CD4-positive, alpha-beta T cell treated with Interleukin-21 for 1 hour (primary cell): ENCODE measurements around the gene GDPD4.

ENCODE experiments used
- DNase-seq: peaks from one replicate; pipeline ENCODE4 v3.0.0-alpha.2; 2020

Gene GDPD4

DNA sequence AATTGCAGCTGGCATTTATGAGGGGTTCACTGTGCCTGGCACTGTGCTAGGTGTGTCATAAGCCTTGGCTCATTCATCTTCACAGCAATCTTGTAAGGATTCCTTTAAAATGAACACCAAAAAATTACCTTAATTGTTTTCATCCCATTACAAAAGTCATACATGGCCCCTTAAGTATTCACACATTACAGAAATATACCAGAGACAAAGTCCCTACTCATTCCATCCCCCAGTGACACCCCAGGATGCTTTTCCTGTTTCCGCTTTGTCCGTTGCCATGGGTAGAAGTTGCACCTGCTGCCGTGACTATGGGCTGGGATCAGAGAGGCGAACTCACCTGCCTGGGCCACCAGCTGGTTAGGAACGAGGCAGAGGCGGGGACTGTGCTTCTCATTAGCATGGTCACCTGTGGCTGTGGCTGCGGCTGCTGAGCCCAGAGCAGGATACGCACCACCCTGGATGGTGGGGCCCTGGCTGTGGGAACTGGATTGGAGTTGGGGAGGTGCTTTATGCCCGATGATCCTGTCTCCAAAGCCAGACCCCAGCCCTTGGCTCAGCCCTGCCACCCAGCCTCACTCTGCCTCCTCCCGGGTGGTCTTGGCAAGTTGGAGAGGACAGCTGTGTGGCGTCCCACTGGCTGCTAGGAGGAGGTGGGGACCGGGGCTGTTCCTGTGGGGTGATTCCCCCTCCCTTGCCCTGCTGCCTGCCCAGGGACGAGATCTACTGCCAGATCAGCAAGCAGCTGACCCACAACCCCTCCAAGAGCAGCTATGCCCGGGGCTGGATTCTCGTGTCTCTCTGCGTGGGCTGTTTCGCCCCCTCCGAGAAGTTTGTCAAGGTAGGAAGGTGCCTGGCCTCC, 112.6 kb downstream of the GDPD4 start:
- DNase-seq = no peak

DNA sequence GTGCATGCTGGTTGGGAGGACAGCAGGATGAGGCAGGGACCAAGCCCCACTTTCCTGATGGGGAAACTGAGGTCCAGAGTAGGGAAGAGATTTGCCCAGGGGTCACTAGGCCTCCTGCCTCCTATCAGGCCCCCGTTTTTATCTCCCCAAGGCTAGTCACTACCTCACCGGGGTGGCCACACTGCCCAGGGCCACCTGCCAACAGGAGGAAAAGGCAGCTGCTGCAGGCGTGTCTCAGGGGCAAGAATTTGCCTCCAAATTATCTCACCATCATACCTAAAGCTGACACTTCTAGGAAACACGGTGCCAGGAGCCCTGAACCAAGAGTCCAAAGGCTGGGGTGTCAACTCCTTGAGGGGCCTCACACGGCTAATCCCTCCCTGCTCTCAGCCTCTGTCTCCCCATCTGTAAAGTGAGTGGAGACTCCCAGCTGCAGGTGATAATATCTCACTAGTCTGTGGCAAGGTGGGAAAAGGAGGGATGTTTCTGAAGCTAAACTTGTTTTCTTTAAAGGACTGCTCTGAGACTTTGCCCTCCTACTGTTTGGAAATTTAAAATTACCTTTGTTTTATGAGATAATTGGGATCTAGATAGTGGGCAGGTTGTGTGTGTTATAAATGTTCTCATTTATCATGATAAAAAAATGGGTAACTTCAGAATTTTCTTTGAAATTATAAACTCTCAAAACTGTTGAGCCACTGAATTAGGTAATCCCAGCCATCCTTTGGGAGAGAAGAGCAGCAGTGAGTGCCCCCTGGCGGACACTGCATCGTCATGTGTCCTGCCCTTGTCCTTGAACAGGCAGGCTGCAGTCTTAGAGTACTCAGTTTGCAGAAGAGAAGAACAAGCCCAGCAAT, 113.5 kb downstream of the GDPD4 start:
- DNase-seq = peak; percentile 64

DNA sequence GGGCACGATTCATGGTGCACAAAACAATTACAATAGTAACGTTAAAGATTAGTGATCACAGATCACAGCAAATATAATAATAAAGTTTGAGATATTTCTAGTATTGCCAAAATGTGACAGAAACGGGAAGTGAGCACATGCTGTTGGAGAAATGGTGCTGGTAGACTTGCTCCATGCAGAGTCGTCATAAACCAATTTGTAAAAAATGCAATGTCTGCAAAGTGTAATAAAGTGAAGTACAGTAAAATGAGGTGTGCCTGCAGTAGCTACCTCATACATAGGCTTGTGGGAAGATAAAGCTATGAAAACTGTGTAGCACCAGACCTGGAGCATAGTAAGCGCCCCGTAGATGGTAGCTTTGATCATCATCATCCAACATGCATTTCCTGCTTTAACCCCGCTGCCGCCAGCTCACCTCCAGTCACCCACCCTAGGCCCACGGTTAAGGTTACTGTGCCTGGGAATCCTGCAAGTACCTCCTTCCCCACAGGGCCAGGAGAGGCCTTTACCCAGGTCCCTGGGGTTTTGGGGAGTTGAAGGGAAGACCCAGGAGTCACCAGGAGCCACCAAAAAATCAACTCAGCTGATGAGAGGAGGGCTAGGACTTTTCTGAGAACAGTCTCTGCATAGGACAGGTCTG, 114.3 kb downstream of the GDPD4 start:
- no peak for DNase-seq

DNA sequence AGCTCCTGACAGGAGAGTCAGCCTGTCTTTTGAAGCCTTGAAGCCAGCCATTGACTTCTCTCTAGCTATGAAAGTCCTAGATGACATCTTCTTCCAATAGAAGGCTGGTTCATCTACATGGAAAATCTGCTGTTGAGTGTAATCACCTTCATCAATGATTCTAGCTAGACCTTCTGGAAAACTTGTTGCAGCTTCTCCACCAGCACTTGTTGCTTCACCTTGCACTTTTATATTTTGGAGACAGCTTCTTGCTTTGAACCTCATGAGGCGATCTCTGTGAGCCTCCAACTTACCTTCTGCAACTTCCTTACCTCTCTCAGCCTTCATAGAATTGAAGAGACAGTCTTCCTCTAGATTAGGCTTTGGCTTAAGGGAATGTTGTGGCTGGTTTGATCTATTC, 115.2 kb downstream of the GDPD4 start:
- DNase-seq = no peak

DNA sequence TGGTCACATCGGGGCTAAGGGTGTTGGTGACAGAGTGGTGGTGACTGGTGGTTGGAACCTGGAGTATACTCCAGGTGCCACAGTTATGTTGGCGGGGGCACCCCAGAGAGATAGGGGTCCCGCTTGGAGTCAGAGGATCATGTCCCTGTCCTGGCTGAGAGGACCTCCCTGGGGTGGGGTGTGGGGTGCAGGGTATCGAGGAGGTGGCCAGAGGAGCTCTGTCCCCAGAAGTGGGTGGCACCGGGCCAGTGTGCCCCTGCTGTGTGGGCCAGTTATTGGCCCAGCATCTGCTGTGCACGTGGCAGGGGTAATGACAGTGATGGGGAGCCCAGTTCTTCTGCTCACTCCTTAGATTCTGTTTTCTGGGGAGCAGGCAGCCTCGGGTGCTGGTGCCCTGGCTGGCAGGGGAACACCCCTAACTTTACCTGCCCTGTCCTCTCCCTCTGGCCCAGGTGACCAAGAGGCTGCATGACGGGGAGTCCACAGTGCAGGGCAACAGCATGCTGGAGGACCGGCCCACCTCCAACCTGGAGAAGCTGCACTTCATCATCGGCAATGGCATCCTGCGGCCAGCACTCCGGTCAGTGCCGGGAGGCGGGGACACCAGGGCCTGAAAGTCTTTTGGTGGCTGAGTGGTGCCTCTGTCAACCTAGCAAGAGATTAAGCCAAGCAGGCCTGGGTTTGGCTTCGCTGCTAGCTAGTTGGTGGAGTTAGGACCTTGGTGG, 117.2 kb downstream of the GDPD4 start:
- no peak for DNase-seq

DNA sequence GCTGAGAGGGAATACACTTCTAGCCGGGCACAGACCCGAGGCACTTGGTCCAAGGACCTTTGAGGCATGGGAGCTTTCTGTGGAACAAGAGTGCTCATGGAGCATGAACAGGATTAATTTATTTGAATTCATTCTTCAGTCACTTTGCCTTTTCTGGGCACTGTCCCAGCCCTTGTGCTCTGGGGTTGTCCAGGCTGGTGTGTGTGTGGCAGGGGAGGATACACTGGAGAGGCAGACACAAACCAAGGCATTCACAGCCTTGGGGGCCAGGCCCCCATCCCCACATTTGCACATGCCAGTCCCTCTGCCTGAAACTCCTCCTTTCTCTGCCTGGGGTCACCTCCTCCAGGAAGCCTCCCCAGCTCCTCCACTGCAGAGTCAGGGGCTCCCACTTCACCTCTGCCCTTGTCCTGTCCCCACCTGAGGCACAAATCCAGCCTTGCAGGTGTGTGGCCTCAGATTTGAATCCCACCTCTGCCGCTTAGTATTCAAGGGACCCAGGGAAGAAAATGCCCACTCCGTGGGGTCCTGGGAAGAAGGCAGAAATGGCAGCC, 118.0 kb downstream of the GDPD4 start:
- no peak for DNase-seq

DNA sequence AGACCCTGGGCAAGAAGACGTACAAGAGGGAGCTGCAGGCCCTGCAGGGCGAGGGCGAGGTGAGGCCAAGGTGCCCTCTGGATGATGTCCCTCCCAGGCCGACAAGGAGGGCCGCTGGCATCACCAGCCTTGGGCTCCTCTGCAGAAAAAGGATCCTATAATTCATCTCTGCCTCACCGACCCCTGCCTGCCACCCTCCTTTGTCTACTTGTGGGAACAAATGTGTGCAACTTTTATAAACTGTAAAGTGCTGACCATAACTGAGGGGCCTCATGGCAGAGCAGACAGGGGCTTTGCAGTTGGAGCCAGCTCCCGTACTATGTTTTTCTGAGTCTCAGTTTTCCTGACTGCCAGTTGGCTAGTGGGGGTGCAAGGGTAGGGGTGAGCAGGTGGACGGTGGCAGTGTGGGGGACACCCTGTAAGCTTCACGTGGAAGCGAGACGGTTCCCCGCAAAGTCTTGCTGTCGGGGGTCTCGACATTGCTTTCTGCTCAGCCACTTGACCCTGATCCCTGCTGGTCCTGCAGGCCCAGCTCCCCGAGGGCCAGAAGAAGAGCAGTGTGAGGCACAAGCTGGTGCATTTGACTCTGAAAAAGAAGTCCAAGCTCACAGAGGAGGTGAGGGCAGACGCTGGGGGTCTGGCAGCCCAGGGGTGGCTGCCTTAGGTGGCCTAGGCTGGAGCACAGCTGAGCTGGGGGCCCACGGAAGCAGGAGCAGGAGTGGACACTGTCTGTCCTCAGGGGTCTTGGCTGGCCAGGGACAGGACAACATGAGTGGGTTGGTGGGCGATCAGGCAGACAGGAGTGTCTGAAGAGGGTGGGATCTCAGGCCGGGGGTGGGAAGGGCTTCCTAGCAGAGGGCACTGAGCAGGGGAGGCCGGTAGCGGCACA, 118.7 kb downstream of the GDPD4 start:
- DNase-seq = no peak

DNA sequence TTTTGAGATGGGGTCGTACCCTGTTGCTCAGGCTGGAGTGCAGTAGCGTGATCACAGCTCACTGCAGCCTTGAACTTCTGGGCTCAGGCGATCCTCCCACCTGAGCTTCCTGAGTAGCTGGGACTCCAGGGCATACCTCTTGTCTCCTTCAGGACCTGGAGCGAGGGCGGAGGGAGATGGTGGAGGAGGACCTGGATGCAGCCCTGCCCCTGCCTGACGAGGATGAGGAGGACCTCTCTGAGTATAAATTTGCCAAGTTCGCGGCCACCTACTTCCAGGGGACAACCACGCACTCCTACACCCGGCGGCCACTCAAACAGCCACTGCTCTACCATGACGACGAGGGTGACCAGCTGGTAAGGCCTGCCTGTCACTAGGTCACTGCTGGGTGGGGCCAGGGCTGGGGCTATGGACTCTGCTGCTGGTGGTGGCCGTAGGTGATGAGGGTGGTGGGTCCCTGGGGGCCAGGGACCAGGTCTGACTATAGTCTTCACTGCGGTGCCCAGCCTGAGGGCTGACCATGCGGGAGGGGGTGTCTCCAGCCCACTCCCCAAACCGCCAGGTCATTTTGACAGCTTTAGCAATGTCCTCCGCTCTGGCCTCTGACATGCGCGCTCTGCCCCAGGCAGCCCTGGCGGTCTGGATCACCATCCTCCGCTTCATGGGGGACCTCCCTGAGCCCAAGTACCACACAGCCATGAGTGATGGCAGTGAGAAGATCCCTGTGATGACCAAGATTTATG, 119.5 kb downstream of the GDPD4 start:
- DNase-seq = no peak

DNA sequence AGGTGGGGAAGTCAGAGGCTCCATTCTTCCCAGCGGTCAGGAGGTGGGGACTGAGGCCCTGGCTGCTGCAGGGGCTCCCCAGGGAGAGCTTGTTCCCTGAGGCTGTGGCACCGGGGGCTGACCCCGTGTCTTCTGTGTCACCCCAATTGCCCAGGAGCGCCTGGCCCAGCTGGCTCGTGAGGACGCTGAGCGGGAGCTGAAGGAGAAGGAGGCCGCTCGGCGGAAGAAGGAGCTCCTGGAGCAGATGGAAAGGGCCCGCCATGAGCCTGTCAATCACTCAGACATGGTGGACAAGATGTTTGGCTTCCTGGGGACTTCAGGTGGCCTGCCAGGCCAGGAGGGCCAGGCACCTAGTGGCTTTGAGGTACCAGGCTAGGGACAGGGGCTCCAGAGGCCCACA, 120.3 kb downstream of the GDPD4 start:
- no peak for DNase-seq

DNA sequence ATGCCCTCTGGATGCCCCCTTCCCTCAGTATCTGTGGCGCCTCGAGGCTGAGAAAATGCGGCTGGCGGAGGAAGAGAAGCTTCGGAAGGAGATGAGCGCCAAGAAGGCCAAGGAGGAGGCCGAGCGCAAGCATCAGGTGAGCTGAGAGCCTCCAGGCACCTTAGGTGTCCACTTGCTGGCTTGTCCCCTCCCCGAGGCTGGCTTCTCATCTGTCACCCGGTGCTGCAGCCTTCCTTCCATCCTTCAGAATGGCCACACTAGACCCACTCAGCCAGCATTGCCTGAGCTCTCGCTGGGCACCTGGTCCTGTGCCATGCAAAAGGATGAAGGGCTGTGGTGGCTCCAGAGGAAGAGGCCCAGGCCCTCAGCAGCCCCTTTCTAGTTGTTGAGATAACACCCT, 121.1 kb downstream of the GDPD4 start:
- DNase-seq = no peak

DNA sequence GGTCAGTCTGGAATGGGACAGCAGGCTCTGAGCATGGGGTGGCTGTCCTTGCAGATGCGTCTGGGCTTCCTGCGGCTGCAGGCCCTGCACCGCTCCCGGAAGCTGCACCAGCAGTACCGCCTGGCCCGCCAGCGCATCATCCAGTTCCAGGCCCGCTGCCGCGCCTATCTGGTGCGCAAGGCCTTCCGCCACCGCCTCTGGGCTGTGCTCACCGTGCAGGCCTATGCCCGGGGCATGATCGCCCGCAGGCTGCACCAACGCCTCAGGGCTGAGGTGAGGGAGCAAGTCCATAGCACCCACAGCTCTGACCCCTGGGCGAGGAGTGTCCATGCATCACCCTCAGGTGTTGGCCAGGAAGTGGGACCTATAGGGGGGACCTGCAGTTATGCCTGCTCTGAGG, 121.8 kb downstream of the GDPD4 start:
- no peak for DNase-seq

DNA sequence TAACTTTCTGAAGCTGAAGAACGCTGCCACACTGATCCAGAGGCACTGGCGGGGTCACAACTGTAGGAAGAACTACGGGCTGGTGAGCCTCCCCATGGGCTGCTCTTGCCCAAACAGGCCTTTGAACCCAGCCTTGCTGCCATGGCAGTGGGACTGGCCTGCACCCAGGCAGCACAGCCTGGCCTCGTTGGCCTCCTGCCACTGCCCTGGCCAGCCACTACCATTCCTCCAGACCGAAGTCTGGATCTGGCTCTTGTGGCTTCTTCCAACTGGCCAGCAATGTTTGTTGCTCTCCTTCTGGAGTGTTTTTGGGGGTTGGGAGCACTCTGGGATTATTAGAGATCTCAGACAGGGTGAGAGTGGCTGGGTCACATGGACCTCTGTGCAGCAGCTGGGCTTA, 122.4 kb downstream of the GDPD4 start:
- no peak for DNase-seq

DNA sequence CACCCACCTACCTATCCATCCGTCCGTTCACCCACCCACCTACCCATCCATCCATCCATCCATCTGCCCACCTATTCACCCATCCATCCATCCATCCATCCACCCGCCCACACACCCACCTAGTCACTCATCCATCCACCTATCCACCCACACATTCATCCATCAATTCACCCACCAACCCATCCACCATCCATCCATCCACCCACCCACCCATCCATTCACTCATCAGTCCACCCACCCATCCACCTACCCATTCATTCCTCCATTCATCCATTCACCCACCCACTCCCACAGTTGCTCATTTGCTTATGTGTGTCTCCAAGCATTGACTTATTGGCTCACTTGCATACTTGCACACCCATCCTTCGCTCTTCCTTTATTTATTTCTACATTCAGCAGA, 123.3 kb downstream of the GDPD4 start:
- DNase-seq = no peak

DNA sequence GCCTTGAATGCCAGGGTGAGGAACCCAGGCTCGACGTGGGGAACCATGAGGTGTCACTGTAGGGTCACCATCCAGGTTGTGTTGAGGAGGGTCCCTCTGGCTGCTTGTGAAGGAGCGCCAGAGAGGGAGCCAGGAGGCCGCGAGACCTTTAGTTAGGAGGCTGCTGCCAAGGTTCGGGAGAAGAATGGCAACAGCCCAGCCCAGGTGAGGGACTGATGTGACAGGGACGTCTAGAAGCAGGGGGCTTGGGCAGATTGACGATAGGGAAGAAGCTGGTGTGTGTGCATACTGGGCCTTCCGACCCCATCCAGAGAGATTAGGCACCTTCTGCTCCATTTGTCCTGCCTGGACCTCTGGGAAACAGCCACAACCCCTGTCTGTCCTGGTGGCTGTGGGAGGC, 124.5 kb downstream of the GDPD4 start:
- DNase-seq = no peak

DNA sequence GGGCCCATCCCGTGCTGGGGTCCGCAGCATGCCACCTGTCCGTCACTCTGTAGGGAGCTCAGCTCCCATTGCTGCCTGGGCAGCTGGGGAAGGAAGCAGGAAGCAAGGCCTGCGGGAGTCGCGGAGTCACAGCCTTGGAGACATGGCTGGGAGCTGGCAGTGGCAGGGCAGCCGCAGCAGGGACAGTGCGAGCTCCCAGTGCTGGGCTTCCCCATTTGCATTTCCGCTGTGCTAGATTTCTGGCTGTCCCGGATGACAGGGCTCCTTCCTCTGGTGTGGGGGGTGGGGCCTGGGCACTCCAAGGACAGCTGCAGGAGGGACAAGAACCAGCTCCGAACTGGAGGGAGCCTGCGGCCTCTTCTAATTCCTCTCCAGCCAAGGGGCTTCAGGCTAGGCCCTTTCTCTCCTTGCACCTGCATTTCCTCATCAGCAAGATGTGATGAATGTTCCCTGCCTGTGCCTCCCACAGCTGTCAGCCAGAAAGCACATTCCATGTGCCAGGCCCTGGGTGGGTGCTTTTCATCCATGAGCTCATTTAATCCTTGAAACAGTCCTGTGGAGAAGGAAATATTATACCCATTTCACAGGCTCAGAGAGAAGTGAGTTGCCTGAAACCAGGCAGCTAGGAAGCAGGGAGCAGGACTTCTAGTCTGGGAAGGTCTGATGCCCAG, 125.5 kb downstream of the GDPD4 start:
- no peak for DNase-seq

DNA sequence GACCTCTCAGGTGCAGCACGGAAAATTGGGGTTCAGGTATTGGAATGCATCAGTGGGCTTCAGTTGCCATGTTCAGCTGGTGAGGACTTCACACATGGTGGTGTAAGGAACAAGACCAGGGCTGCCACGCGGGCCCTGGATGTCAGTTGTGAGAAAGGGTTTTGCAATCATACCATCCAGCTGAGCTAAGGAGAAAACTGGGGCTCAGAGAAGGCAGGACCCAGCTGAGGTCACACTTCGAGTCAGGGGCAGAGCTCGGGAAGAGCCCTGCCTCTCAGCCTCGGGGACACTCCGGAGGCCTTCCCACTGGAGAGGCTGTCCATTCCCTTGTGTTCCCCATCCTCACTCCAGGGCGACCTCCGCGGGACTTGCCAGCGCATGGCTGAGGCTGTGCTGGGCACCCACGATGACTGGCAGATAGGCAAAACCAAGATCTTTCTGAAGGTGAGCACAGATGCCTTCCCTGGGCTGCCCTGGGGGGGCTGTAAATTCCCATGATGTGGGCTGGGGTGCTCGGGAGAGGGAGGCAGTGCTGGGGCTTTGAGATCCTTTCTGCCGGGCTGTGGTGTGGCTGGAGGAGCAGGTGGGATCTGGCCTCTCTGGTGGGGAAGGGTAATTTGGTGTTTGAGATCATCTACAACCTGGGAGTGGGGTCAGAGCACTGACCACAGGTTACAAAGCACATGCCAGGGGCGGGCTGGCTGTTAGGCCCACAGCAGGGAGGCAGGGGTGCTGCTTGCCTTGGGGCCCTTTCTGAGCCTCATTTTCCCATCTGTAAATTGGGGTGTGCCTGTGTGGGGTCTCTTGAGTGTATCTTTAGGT, 126.3 kb downstream of the GDPD4 start:
- no peak for DNase-seq

DNA sequence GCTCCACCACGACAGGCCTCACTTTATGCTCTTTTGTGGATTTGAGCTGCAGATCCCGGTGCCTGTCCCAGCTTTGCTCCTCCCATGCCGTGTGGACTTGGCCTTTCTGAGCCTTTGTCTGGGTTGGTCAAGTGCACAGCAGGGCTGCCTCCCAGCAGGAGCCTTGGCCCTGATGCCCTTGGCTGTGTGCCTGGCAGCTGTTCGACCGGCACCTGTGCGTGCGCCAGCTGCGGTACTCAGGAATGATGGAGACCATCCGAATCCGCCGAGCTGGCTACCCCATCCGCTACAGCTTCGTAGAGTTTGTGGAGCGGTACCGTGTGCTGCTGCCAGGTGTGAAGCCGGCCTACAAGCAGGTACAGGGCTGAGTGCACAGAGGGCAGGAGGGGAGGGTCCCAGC, 126.9 kb downstream of the GDPD4 start:
- DNase-seq = no peak

DNA sequence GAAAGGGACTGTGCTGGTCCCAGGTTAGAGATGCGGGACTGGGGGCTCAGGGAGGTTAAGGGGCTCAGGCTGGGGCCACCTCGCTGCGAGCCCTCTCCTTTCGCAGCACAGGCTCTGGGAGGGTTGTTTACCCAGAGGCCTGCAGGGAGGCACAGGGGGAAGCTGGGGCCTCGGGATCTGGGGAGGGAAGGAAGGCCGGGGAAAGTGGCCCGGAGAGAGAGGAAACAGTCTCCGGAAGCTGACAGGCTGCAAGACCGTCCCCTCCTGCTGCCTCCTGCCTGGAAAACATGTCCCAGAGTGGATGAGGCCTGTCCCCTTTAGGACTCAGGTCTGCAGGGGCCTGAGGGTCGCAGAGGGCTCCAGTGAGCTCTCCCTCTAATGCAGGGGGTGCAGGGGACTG, 128.0 kb downstream of the GDPD4 start:
- DNase-seq = no peak

DNA sequence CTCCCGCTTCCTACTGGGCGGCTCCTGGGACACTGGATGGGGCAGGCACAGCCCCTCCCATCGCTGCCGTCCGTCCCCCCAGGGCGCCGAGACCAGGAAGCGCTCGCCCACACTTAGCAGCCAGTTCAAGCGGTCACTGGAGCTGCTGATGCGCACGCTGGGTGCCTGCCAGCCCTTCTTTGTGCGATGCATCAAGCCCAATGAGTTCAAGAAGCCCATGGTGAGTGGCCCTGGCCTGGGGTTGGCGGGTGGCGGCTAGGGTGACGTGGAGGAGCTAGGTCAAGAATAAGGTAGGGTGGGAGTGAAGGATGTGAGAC, 128.9 kb downstream of the GDPD4 start:
- no peak for DNase-seq
